Brain pericyte (primary cell): Measurements from ENCODE around the gene RHO.
"Not testable (repeated sequence)": the region's sequence is repeated elsewhere in the genome, so short reads cannot be mapped to it uniquely, and the experiment has no call there.

Experiments used
- DNase-seq: peaks from one replicate; pipeline ENCODE4 v3.0.0-alpha.2; 2012; ENCODE audit warnings: low read depth, low spot score

RHO gene

GRCh38 chr3:129543156-129543790 is 14.8 kb downstream of the RHO start, which contains the start of gene H1-8:
Gene H1-8 (plus strand): TSS chr3:129543175. CDS start chr3:129543219, 44 bp downstream.
- no peak for DNase-seq

- no peak for DNase-seq
Measured at GRCh38 chr3:129543999-129544398, 15.6 kb downstream of the RHO start.

GRCh38 chr3:129545951-129546350 is 17.5 kb downstream of the RHO start:
- DNase-seq = not testable (repeated sequence)

GRCh38 chr3:129547241-129547640 is 18.8 kb downstream of the RHO start:
- DNase-seq = no peak

- DNase-seq = no peak
Measured at GRCh38 chr3:129548104-129548965, 19.9 kb downstream of the RHO start.

GRCh38 chr3:129549006-129549800 is 20.8 kb downstream of the RHO start:
- DNase-seq = no peak

GRCh38 chr3:129549805-129550204 is 21.4 kb downstream of the RHO start:
- no peak for DNase-seq

- DNase-seq = no peak
Measured at GRCh38 chr3:129552287-129553050, 24.0 kb downstream of the RHO start.

GRCh38 chr3:129553171-129553570 is 24.7 kb downstream of the RHO start:
- no peak for DNase-seq

GRCh38 chr3:129553719-129554118 is 25.3 kb downstream of the RHO start:
- DNase-seq = no peak

GRCh38 chr3:129554356-129555152 is 26.1 kb downstream of the RHO start:
- no peak for DNase-seq

GRCh38 chr3:129555153-129555550 is 26.7 kb downstream of the RHO start:
- no peak for DNase-seq

GRCh38 chr3:129555616-129556357 is 27.3 kb downstream of the RHO start:
- DNase-seq = no peak

GRCh38 chr3:129556358-129556695 is 27.9 kb downstream of the RHO start:
- no peak for DNase-seq

- DNase-seq = no peak
Measured at GRCh38 chr3:129556890-129557547, 28.6 kb downstream of the RHO start.

- DNase-seq = no peak
Measured at GRCh38 chr3:129557548-129557894, 29.1 kb downstream of the RHO start.

- no peak for DNase-seq
Measured at GRCh38 chr3:129558081-129558771, 29.8 kb downstream of the RHO start.

GRCh38 chr3:129558772-129559564 is 30.5 kb downstream of the RHO start:
- no peak for DNase-seq
